ENCODE results near the gene BORCS6.

- no peak for TF ChIP-seq CTCF (IDR thresholded peaks at IDR 0.05; ENCODE audit: low read depth, low read length, missing input control)
- TF ChIP-seq TAF1 (conservative IDR thresholded peaks at IDR 0.05), result no peak
- TF ChIP-seq MAX (IDR thresholded peaks at IDR 0.05), result no peak
- TF ChIP-seq JUND (IDR thresholded peaks at IDR 0.05), result no peak
- no peak for TF ChIP-seq REST (IDR thresholded peaks at IDR 0.05)
- no peak for TF ChIP-seq RAD21 (IDR thresholded peaks at IDR 0.05)
- TF ChIP-seq YY1 (IDR thresholded peaks at IDR 0.05), result no peak
- no peak for TF ChIP-seq EGR1 (IDR thresholded peaks at IDR 0.05; ENCODE audit: low read depth in 2 of 2)
- TF ChIP-seq RXRA (IDR thresholded peaks at IDR 0.05), result no peak
These were observed 51.7 kb downstream of the BORCS6 start for GRCh38 chr17:8138374-8138671.

Measured in liver (tissue), 3 donors.